HCT116 (cell line): ENCODE results near the gene PPFIBP1. TPM values are rescaled to one million over a fixed set of nuclear protein-coding genes. Genes with fewer than 3 reads are reported as not detected.

Experiments used
- ATAC-seq: fragments of 200-7000 bp; cut with Tn5 transposase; 2 replicates; pipeline ENCODE4 v1.9.1; 2020; ENCODE audit warnings: mild to moderate bottlenecking, moderate library complexity
- BruUV-seq: library from RNA; stranded (reverse); fragments of 400-500 nt; replicated peaks from 2 replicates; lab custom pipeline; 2021; lab: Mats Ljungman, UMichigan
- CTCF ChIA-PET: fragments of 300-600 bp; sonication (Branson Sonifier 250); formaldehyde crosslinking; loops from one replicate; lab custom pipeline; 2021; ENCODE audit warnings: antibody characterized with exemption; lab: Charles Lee
- POLR2A ChIA-PET: fragments of 300-600, 350-600 bp; sonication (Branson Sonifier 250); formaldehyde crosslinking; loops from one replicate; lab custom pipeline; 2021; ENCODE audit warnings: antibody characterized with exemption; lab: Charles Lee
- RAD21 ChIA-PET, 2 experiments: fragments of 300-600 bp; sonication (Branson Sonifier 250); formaldehyde crosslinking; loops; one replicate each; lab custom pipeline; 2023; ENCODE audit warnings: low total read pairs in 2 of 2; ENCODE audit not compliant: uncharacterized antibody in 2 of 2, unreplicated experiment in 2 of 2, low non-redundant PET in 1 of 2; lab: Charles Lee
- DNase-seq: peaks from one replicate; pipeline ENCODE4 v3.0.0-alpha.2; 2010; ENCODE audit warnings: low read depth, low spot score
- H2AFZ ChIP-seq: fragments of 200-600 bp; shearing (Covaris generic), sonication (generic); 2 replicates; pipeline ENCODE4 v1.6.1; 2017; ENCODE audit warnings: low read depth, mixed run types, mixed read lengths, antibody characterized with exemption, low read length; ENCODE audit not compliant: poor library complexity, severe bottlenecking
- H3K27ac ChIP-seq: 2 replicates; pipeline ENCODE4 v1.5.1; 2012; ENCODE audit warnings: low read depth, low read length
- H3K27me3 ChIP-seq: fragments of 200-600 bp; sonication (generic); 2 replicates; pipeline ENCODE4 v1.6.1; 2016; ENCODE audit warnings: mixed run types, low read length, mixed read lengths; ENCODE audit not compliant: insufficient read depth
- H3K36me3 ChIP-seq, 2 experiments: fragments of 200-500 bp in 1 of 2; fragments of 200-600 bp in 1 of 2; sonication (Bioruptor generic) in 1 of 2; sonication (generic) in 1 of 2; 2 replicates each; pipeline versions ENCODE4 v1.5.1 to v1.6.1; 2014 to 2016; ENCODE audit warnings: low read length in 2 of 2, inconsistent platforms in 1 of 2, mixed read lengths in 1 of 2, mixed run types in 1 of 2; ENCODE audit not compliant: insufficient read depth in 2 of 2, control insufficient read depth in 1 of 2
- H3K4me1 ChIP-seq, 2 experiments: fragments of 200-600 bp in 1 of 2; sonication (generic) in 1 of 2; 2 replicates each; pipeline versions ENCODE4 v1.5.1 to v1.6.1; 2012 to 2017; ENCODE audit warnings: low read length in 2 of 2, inconsistent platforms in 1 of 2, mild to moderate bottlenecking in 1 of 2, mixed read lengths in 1 of 2, mixed run types in 1 of 2, moderate library complexity in 1 of 2; ENCODE audit not compliant: insufficient read depth in 2 of 2, control insufficient read depth in 1 of 2
- H3K4me2 ChIP-seq: fragments of 200-600 bp; sonication (generic); 2 replicates; pipeline ENCODE4 v1.6.1; 2017; ENCODE audit warnings: mixed run types, low read length, mixed read lengths
- H3K4me3 ChIP-seq, 2 experiments: fragments of 200-600 bp in 1 of 2; sonication (generic) in 1 of 2; replicated peaks in 1 of 2; 2 replicates each; pipeline ENCODE4 v1.5.1; 2011 to 2016; ENCODE audit warnings: low read length in 2 of 2, control low read depth in 1 of 2, low read depth in 1 of 2, mild to moderate bottlenecking in 1 of 2, mixed read lengths in 1 of 2, mixed run types in 1 of 2
- H3K79me2 ChIP-seq: fragments of 200-600 bp; sonication (generic); 2 replicates; pipeline ENCODE4 v1.6.1; 2017; ENCODE audit warnings: mild to moderate bottlenecking, mixed run types, low read length, moderate library complexity, mixed read lengths; ENCODE audit not compliant: insufficient read depth
- H3K9ac ChIP-seq: fragments of 200-600 bp; sonication (generic); 2 replicates; pipeline ENCODE4 v1.6.1; 2016; ENCODE audit warnings: low read length, mixed read lengths
- H3K9me2 ChIP-seq: fragments of 200-600 bp; sonication (generic), shearing (Covaris generic); 2 replicates; pipeline ENCODE4 v1.6.1; 2017; ENCODE audit warnings: mixed run types, mild to moderate bottlenecking, moderate library complexity; ENCODE audit not compliant: insufficient read depth
- H3K9me3 ChIP-seq, 2 experiments: fragments of 200-500 bp in 1 of 2; fragments of 200-600 bp in 1 of 2; sonication (Bioruptor generic) in 1 of 2; sonication (generic) in 1 of 2; 2 replicates each; pipeline ENCODE4 v1.6.1; 2014 to 2017; ENCODE audit warnings: low read length in 2 of 2, mixed read lengths in 2 of 2, inconsistent platforms in 1 of 2, low read depth in 1 of 2, mild to moderate bottlenecking in 1 of 2, mixed run types in 1 of 2, moderate library complexity in 1 of 2; ENCODE audit not compliant: control insufficient read depth in 1 of 2, insufficient read depth in 1 of 2
- H4K20me1 ChIP-seq: fragments of 200-600 bp; sonication (generic), shearing (Covaris generic); 2 replicates; pipeline ENCODE4 v1.6.1; 2017; ENCODE audit warnings: mixed run types, mild to moderate bottlenecking, moderate library complexity; ENCODE audit not compliant: insufficient read depth
- CBX3 ChIP-seq: IDR thresholded peaks from 2 replicates; pipeline ENCODE4 v1.6.1; 2012; ENCODE audit warnings: low read depth
- CEBPB ChIP-seq: IDR thresholded peaks from 2 replicates; pipeline ENCODE4 v1.6.1; 2012; ENCODE audit warnings: low read depth
- EGR1 ChIP-seq: IDR thresholded peaks from 2 replicates; pipeline ENCODE4 v1.6.1; 2012; ENCODE audit warnings: low read depth
- ELF1 ChIP-seq: IDR thresholded peaks from 2 replicates; pipeline ENCODE4 v1.6.1; 2012; ENCODE audit warnings: low read depth, borderline replicate concordance
- EZH2 ChIP-seq: fragments of 200-600 bp; sonication (generic); IDR thresholded peaks from 2 replicates; pipeline ENCODE4 v1.6.1; 2017; ENCODE audit warnings: antibody characterized with exemption, mixed run types
- EZH2phosphoT487 ChIP-seq: fragments of 200-600 bp; IDR thresholded peaks from 2 replicates; pipeline ENCODE4 v1.6.1; 2018; ENCODE audit warnings: antibody characterized with exemption, borderline replicate concordance
- FOSL1 ChIP-seq: IDR thresholded peaks from 2 replicates; pipeline ENCODE4 v1.6.1; 2012; ENCODE audit warnings: low read depth
- JUND ChIP-seq: IDR thresholded peaks from 2 replicates; pipeline ENCODE4 v1.6.1; 2012
- POLR2A ChIP-seq: IDR thresholded peaks from 2 replicates; pipeline ENCODE4 v1.7.0; 2011; ENCODE audit warnings: borderline replicate concordance; ENCODE audit not compliant: insufficient read depth, insufficient read length; ENCODE audit errors: extremely low read depth
- POLR2AphosphoS5 ChIP-seq: IDR thresholded peaks from 2 replicates; pipeline ENCODE4 v1.6.1; 2011; ENCODE audit warnings: mild to moderate bottlenecking, low read depth, low read length, moderate library complexity
- REST ChIP-seq: IDR thresholded peaks from 2 replicates; pipeline ENCODE4 v1.6.1; 2012; ENCODE audit warnings: low read depth
- SIN3A ChIP-seq: IDR thresholded peaks from 2 replicates; pipeline ENCODE4 v1.6.1; 2012; ENCODE audit warnings: low read depth
- SP1 ChIP-seq: IDR thresholded peaks from 2 replicates; pipeline ENCODE4 v1.6.1; 2012; ENCODE audit warnings: low read depth
- TCF7L2 ChIP-seq: IDR thresholded peaks from 2 replicates; pipeline ENCODE4 v1.7.0; 2011; ENCODE audit warnings: borderline replicate concordance, inconsistent platforms; ENCODE audit not compliant: insufficient read depth, insufficient read length; ENCODE audit errors: extremely low read depth
- ZNF274 ChIP-seq: fragments of 200-500 bp; sonication (Bioruptor generic); IDR thresholded peaks from 2 replicates; pipeline ENCODE4 v1.6.1; 2014; ENCODE audit warnings: mild to moderate bottlenecking, low read depth, low read length, inconsistent platforms
- intact Hi-C: fragments of 100-400 bp; cut with micrococcal nuclease; formaldehyde crosslinking; loops from 2 replicates; pipeline ENCODE4 v1.10.0; 2022
- total RNA-seq: library from RNA; stranded (reverse); gene quantifications from one replicate; pipeline ENCODE4 v1.2.1, GENCODE V29; 2021; ENCODE audit not compliant: unreplicated experiment
- TF ChIP-seq, protein P1 (sequence below): IDR thresholded peaks from 2 replicates; pipeline ENCODE4 v1.6.1; 2012
- TF ChIP-seq, protein P2 (sequence below): IDR thresholded peaks from 2 replicates; pipeline ENCODE4 v1.6.1; 2012
- TF ChIP-seq, protein P3 (sequence below), 3 experiments: fragments of 200-600 bp in 1 of 3; sonication (generic) in 1 of 3; IDR thresholded peaks in 2 of 3; conservative IDR thresholded peaks in 1 of 3; 2 replicates each; pipeline ENCODE4 v1.5.1; 2012 to 2017; ENCODE audit warnings: low read depth in 2 of 3, low read length in 2 of 3, antibody characterized with exemption in 1 of 3, borderline replicate concordance in 1 of 3, control low read depth in 1 of 3, mild to moderate bottlenecking in 1 of 3, mixed read lengths in 1 of 3, mixed run types in 1 of 3, moderate library complexity in 1 of 3; ENCODE audit not compliant: insufficient read depth in 1 of 3

PPFIBP1 gene
- total RNA-seq, 1 experiment from 2014 or later: 102 TPM

DNA sequence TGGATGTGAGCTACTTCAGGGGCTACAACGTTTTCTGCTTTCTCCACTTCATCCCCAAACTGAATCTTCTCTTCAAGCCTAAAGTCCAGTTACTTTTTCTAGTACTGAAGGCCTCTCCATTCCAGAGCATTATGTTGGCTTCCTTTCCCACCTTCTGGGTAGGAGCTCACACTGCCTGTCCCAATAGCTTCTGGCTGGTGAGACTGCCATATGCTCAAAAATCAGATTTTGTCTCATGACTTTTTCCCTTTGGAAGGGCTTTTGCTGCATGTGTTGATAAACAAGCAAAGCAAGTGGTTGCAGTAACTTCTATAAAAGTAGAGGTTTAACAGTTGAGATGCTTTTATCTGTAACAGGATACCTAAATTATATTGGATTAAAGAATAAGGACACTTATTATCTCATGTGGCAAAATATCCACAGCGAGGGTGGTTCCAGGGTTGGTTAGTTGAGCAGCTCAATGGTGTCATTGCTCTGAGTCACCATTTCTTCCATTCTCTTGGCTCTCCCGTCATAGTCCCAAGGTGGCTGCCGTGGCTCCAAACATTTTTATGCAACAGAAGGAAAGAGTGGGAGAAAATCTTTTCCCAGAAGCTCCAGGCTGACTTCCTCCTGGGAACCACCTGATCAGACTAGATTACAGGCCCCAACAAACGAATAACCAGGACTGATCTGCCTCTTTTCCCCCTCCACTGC lies 15.1 kb upstream of the PPFIBP1 start:
- TF ChIP-seq FOSL1: no peak
- TF ChIP-seq, protein P1, sequence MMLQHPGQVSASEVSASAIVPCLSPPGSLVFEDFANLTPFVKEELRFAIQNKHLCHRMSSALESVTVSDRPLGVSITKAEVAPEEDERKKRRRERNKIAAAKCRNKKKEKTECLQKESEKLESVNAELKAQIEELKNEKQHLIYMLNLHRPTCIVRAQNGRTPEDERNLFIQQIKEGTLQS: no peak
- no peak for TF ChIP-seq POLR2AphosphoS5
- TF ChIP-seq ZNF274: no peak
- no peak for TF ChIP-seq CEBPB
- no peak for TF ChIP-seq SIN3A
- TF ChIP-seq TCF7L2: no peak
- TF ChIP-seq, protein P2, sequence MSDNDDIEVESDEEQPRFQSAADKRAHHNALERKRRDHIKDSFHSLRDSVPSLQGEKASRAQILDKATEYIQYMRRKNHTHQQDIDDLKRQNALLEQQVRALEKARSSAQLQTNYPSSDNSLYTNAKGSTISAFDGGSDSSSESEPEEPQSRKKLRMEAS: no peak
- TF ChIP-seq REST: no peak
- TF ChIP-seq EZH2phosphoT487: no peak
- no peak for TF ChIP-seq SP1
- TF ChIP-seq ELF1: no peak
- TF ChIP-seq JUND: no peak
- no peak for TF ChIP-seq CBX3
- no peak for TF ChIP-seq EGR1
- TF ChIP-seq, protein P3, sequence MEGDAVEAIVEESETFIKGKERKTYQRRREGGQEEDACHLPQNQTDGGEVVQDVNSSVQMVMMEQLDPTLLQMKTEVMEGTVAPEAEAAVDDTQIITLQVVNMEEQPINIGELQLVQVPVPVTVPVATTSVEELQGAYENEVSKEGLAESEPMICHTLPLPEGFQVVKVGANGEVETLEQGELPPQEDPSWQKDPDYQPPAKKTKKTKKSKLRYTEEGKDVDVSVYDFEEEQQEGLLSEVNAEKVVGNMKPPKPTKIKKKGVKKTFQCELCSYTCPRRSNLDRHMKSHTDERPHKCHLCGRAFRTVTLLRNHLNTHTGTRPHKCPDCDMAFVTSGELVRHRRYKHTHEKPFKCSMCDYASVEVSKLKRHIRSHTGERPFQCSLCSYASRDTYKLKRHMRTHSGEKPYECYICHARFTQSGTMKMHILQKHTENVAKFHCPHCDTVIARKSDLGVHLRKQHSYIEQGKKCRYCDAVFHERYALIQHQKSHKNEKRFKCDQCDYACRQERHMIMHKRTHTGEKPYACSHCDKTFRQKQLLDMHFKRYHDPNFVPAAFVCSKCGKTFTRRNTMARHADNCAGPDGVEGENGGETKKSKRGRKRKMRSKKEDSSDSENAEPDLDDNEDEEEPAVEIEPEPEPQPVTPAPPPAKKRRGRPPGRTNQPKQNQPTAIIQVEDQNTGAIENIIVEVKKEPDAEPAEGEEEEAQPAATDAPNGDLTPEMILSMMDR (IDR thresholded peaks at IDR 0.05 in 2 of 3, conservative IDR thresholded peaks at IDR 0.05 in 1 of 3; ENCODE audit: borderline replicate concordance in 1 of 3, insufficient read depth in 1 of 3, low read depth in 2 of 3, low read length in 2 of 3): no peak
- TF ChIP-seq EZH2: no peak
- no peak for TF ChIP-seq POLR2A
- CTCF ChIA-PET: no interaction called here
- Histone ChIP-seq H3K4me1 (no peaks in the 10 kb centered on the region), H3K79me2 (no peaks in the 10 kb centered on the region), H3K9me3 (no peaks in the 10 kb centered on the region), H3K27ac (no peak overlapping the region), H3K9ac (no peak overlapping the region), H3K36me3 (no peaks in the 10 kb centered on the region), H3K9me2 (no peaks in the 10 kb centered on the region), H3K4me2 (no peak overlapping the region), H3K4me3 (no peak overlapping the region), H2AFZ (no peak overlapping the region), H4K20me1 (no peaks in the 10 kb centered on the region), H3K27me3 (no peaks in the 10 kb centered on the region)
- intact Hi-C loops: no loop called here
- BruUV-seq: no TSS peak
- POLR2A ChIA-PET: no interaction called here
- RAD21 ChIA-PET: no interaction called here
- ATAC-seq (no peak), DNase-seq (no peak)
